ENCODE results near the gene GM2A.

DNA sequence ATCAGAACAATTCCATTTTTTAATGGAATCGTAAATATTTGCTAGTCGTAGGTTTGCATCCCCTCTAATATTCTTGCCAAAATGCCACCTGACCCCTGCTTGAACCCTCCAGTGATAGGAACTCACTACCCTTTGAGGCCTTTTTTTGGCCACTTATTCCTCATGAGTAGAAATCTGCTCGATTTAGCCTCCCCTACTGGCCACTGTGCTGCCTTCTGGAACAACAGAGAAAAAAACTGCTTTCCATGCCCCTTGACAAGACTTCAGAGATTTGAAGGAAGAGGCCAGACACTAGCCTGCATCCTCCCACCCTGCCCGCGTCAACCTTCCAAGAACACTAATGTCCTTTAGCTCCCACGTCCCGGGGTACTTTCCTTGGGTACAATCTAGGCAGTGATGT lies 33.2 kb upstream of the GM2A start:
- TF ChIP-seq POLR2A (IDR thresholded peaks at IDR 0.05) (no peak), CTCF (IDR thresholded peaks at IDR 0.05) (peak in 3 of 6 experiments; percentile 7 to 21 (median 13))

Data from esophagus squamous epithelium (tissue), 4 donors.